Spinal cord (tissue), 10 donors: ENCODE data around the gene BTBD16. TPM values are rescaled to one million over a fixed set of nuclear protein-coding genes. Genes with fewer than 3 reads are reported as not detected.
A peak's percentile ranks its signal among the peaks of the same experiment; 100 is the strongest.

Source experiments
- DNase-seq, 6 donors: peaks; one replicate each; pipeline versions ENCODE4 v3.0.0 to v3.0.0-alpha.2; 2013 to 2015; ENCODE audit warnings: low spot score in 6 of 6, low read depth in 4 of 6
- H3K27ac ChIP-seq: one replicate; pipeline ENCODE4 v1.5.1; 2013; ENCODE audit warnings: low read depth, low read length, control low read depth
- H3K27me3 ChIP-seq: one replicate; pipeline ENCODE4 v1.6.1; 2013; ENCODE audit warnings: low read length; ENCODE audit not compliant: control insufficient read depth, insufficient read depth
- H3K36me3 ChIP-seq: one replicate; pipeline ENCODE4 v1.6.1; 2013; ENCODE audit warnings: low read length; ENCODE audit not compliant: control insufficient read depth, insufficient read depth
- H3K4me1 ChIP-seq: one replicate; pipeline ENCODE4 v1.6.1; 2013; ENCODE audit warnings: low read length; ENCODE audit not compliant: control insufficient read depth, insufficient read depth
- H3K4me3 ChIP-seq: one replicate; pipeline ENCODE4 v1.5.1; 2013; ENCODE audit warnings: low read depth, low read length, control low read depth
- H3K9me3 ChIP-seq: one replicate; pipeline ENCODE4 v1.6.1; 2013; ENCODE audit warnings: low read length; ENCODE audit not compliant: control insufficient read depth, insufficient read depth
- WGBS: methylation state at CpG from one replicate; pipeline ENCODE4 v1.1.5; 2013; ENCODE audit warnings: missing lambda C conversion rate; ENCODE audit not compliant: insufficient coverage; 5-methylcytosine and 5-hydroxymethylcytosine counted together
- polyA plus RNA-seq, 2 donors: library from polyadenylated mRNA; unstranded; fragments of 120-200 nt; gene quantifications; one replicate each; pipeline ENCODE4 v1.2.1, GENCODE V29; 2013; ENCODE audit not compliant: insufficient read length in 2 of 2
- total RNA-seq, 2 donors: library from RNA; depleted of rRNA in 1 of 2; stranded (reverse); fragments of 120-200 nt in 1 of 2; fragments of >200 nt in 1 of 2; gene quantifications; one replicate each; pipeline versions ENCODE4 v1.2.3 to v1.2.4, GENCODE V29; 2013 to 2014
- donor health status: healthy.

The BTBD16 gene
- total and polyA plus RNA-seq, 4 donors, result 0.59 to 2.5 (median 1.4) TPM

- Histone ChIP-seq H3K9me3 (no peaks in the 10 kb centered on the region), H3K36me3 (no peaks in the 10 kb centered on the region), H3K27ac (no peak overlapping the region), H3K27me3 (no peaks in the 10 kb centered on the region), H3K4me3 (no peak overlapping the region), H3K4me1 (peaks cover 8% of the 10 kb centered on the region)
- DNase-seq, result no peak
- no CpG with 5 or more reads among the region's 2 CpGs for WGBS
These were observed 88.5 kb downstream of the BTBD16 start for GRCh38 chr10:122359621-122360020.

GRCh38 chr10:122361046-122361445 is 90.0 kb downstream of the BTBD16 start:
- peak in 1 of 6 donors; percentile 80 for DNase-seq
- Histone ChIP-seq H3K27ac (no peak overlapping the region), H3K36me3 (no peaks in the 10 kb centered on the region), H3K4me1 (peaks cover 8% of the 10 kb centered on the region), H3K4me3 (no peak overlapping the region), H3K9me3 (no peaks in the 10 kb centered on the region), H3K27me3 (no peaks in the 10 kb centered on the region)
- WGBS, result 43% methylated on average over 1 of the region's 1 CpG

- DNase-seq, result no peak
- Histone ChIP-seq H3K4me3 (no peak overlapping the region), H3K27ac (no peak overlapping the region), H3K27me3 (no peaks in the 10 kb centered on the region), H3K4me1 (peaks cover 8% of the 10 kb centered on the region), H3K36me3 (no peaks in the 10 kb centered on the region), H3K9me3 (no peaks in the 10 kb centered on the region)
- WGBS, result 96% methylated on average over 2 of the region's 4 CpGs
These were observed 91.0 kb downstream of the BTBD16 start for GRCh38 chr10:122362031-122362592.

GRCh38 chr10:122362621-122363020 is 91.5 kb downstream of the BTBD16 start:
- Histone ChIP-seq H3K4me1 (peaks cover 8% of the 10 kb centered on the region), H3K36me3 (no peaks in the 10 kb centered on the region), H3K27ac (no peak overlapping the region), H3K9me3 (peaks cover 2% of the 10 kb centered on the region), H3K27me3 (no peaks in the 10 kb centered on the region), H3K4me3 (no peak overlapping the region)
- WGBS, result 13% methylated on average over 2 of the region's 2 CpGs
- DNase-seq, result peak in 2 of 6 donors; percentile 32 to 71

- Histone ChIP-seq H3K4me1 (peaks cover 9% of the 10 kb centered on the region), H3K27ac (no peak overlapping the region), H3K27me3 (no peaks in the 10 kb centered on the region), H3K9me3 (peaks cover 2% of the 10 kb centered on the region), H3K4me3 (no peak overlapping the region), H3K36me3 (no peaks in the 10 kb centered on the region)
- no peak for DNase-seq
- 100% methylated on average over 2 of the region's 2 CpGs for WGBS
These were observed 92.2 kb downstream of the BTBD16 start for GRCh38 chr10:122363311-122363710.

GRCh38 chr10:122363722-122364463 is 92.8 kb downstream of the BTBD16 start:
- no peak for DNase-seq
- 68% methylated on average over 5 of the region's 6 CpGs for WGBS

GRCh38 chr10:122368502-122369254 is 97.6 kb downstream of the BTBD16 start:
- Histone ChIP-seq H3K4me3 (no peak overlapping the region), H3K27ac (no peak overlapping the region), H3K9me3 (peaks cover 2% of the 10 kb centered on the region), H3K4me1 (peaks cover 6% of the 10 kb centered on the region), H3K27me3 (no peaks in the 10 kb centered on the region), H3K36me3 (no peaks in the 10 kb centered on the region)
- WGBS, result 24% methylated on average over 12 of the region's 13 CpGs
- DNase-seq, result peak in 2 of 6 donors; percentile 54 to 63

More at GRCh38 chr10:122363722-122364463, 92.8 kb downstream of the BTBD16 start:
- Histone ChIP-seq H3K27me3 (no peaks in the 10 kb centered on the region), H3K9me3 (peaks cover 2% of the 10 kb centered on the region), H3K27ac (no peak overlapping the region), H3K36me3 (no peaks in the 10 kb centered on the region), H3K4me3 (no peak overlapping the region), H3K4me1 (peaks cover 13% of the 10 kb centered on the region)

- H3K27ac ChIP-seq, result no peak overlapping the region
- H3K4me3 ChIP-seq, result no peak overlapping the region
- DNase-seq, result no peak
These were observed 102.0 kb downstream of the BTBD16 start for GRCh38 chr10:122373108-122373507.

GRCh38 chr10:122373721-122374120 is 102.6 kb downstream of the BTBD16 start:
- 13% methylated on average over 9 of the region's 13 CpGs for WGBS
- Histone ChIP-seq H3K36me3 (no peaks in the 10 kb centered on the region), H3K27ac (peak overlapping the region; percentile 80), H3K4me3 (peak overlapping the region; percentile 72), H3K4me1 (peaks cover 9% of the 10 kb centered on the region), H3K27me3 (no peaks in the 10 kb centered on the region), H3K9me3 (no peaks in the 10 kb centered on the region)
- DNase-seq, result no peak

More at GRCh38 chr10:122373108-122373507, 102.0 kb downstream of the BTBD16 start:
- Histone ChIP-seq H3K9me3 (no peaks in the 10 kb centered on the region), H3K4me1 (peaks cover 14% of the 10 kb centered on the region), H3K36me3 (no peaks in the 10 kb centered on the region), H3K27me3 (no peaks in the 10 kb centered on the region)
- 84% methylated on average over 3 of the region's 4 CpGs for WGBS
